ENCODE measurements around the gene STOML3.
"Not testable (repeated sequence)": the region's sequence is repeated elsewhere in the genome, so short reads cannot be mapped to it uniquely, and the experiment has no call there.

STOML3 gene, protein sequence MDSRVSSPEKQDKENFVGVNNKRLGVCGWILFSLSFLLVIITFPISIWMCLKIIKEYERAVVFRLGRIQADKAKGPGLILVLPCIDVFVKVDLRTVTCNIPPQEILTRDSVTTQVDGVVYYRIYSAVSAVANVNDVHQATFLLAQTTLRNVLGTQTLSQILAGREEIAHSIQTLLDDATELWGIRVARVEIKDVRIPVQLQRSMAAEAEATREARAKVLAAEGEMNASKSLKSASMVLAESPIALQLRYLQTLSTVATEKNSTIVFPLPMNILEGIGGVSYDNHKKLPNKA

GRCh38 chr13:38990693-38991092 is at the start of gene STOML3:
TSS of gene STOML3 (minus strand) at chr13:38990831. CDS start at chr13:38990721, 110 bp downstream.
- DNase-seq (ENCODE audit: low spot score): no peak

DNA sequence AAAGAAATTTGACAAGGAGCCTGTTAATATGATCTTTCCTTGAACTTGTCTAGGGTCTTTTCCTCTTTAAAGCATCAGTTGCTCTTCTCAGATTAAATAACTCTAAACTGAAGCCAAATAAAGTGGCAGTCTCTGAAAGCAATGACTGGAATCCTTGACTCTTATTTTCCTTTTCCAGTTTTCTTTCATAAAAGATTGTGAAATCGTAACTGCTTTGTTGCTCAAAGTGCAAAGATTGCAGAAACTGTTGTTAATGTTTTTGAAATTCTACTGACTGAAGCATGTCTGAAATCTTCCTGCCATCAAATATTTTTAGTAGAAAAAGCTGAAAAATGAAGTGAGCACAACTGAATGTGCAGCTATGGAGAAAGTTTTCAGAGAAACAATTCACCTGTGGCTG is 49.6 kb upstream of the STOML3 start:
- DNase-seq (ENCODE audit: low spot score): no peak

DNA sequence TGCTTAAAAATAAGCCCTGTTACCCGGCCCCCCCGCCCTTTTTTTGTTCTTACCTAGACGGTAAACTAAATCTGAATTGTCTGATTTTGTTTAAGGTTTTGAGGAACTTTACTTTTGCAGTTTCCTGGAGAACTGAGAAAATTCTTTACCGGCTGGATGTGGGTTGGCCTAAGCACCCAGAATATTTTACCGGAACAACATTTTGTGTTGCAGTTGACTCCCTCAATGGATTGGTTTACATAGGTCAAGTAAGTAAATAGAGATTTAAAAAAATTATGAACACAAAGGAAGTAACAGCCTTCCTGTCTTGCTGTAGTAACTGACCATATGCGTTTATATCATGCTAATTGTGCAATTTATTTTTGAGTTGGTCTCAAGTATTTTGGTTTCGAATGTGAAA is 48.4 kb upstream of the STOML3 start:
- no peak for DNase-seq (ENCODE audit: low spot score)

GRCh38 chr13:39038569-39039030 is 48.0 kb upstream of the STOML3 start:
- no peak for DNase-seq (ENCODE audit: low spot score)

DNA sequence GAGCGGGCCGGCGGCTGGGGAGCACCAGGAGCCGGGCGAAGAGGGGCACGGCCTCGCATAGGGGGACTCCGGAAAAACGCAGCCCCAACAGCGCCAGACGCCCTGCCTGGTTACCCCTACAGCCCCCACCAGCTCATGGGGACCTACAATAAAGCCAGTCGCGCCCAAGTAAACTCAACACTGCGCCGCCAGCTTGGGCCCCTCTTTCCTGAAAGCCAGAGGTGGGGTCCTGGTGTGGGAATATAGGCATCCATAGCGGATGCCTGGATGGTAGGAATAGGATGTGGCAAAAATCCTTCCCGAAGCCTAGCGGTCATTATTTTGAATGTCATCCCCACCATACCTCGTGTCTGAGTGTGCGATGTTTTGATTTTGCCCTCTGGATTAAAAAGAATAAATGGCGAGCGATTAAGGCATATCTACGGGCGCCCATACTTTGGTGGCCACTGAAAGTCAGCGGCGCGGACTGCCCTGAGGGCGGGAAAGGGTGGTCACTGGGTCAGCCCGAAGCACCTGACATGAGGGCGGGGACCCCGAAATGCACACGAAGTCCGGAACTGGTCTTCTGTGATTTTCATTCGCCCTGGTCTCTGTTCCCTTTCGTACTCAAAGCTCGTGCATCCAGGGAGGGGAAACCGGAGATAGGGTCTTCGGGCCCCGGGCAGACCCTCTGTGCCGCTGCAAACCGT is 47.4 kb upstream of the STOML3 start, which contains the start of the genes NHLRC3 and PROSER1:
Gene NHLRC3 (plus strand): TSS at position 577 of the 689 bp plus-strand sequence. CDS start 184 bp downstream, outside the sequence.
Gene PROSER1 (minus strand): TSS at position 210 of the 689 bp plus-strand sequence. CDS start 847 bp downstream, outside the sequence.
- DNase-seq (ENCODE audit: low spot score): peak; percentile 98

DNA sequence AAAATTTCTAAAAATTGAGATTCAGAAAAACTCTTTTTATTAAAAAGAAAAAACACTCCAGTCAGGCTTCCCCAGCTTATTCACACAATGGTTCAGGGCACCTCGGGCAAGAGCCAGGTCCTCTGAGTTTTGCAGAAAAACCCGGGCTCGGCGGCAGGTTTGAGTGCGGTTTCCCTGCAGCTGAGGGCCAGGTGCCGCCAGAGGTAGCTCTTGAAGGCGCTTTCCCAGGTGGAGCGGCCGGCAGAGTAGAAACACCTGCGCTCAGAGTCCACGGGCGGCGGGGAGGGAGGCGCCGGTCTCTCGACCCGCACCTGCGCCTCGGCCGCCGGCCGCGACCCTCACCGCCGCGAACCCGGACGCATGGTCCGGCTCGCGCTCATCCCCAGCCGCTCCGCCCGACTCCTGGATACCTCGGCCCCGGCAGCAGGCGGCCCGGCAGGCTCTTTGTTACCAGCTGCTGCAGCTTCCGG is 46.8 kb upstream of the STOML3 start:
- no peak for DNase-seq (ENCODE audit: low spot score)

DNA sequence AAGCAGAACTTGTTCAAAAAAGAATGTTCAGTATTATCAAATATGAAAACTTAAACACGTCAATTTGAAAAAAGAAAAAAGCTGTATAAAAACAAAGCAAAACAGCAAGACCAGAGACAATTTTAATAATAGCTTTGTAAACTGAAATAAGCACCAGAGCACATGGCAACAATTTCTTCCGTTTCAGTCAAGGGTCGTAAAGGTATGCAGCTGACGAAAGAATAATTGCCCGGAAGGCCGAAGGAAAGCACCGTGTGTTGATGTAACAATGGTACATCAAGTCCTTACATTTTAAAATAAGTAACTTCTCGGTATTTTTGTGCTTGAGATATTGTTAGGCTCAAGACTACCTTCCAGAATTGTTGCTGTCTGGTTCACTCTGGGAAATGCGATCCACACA is 45.6 kb upstream of the STOML3 start:
- no peak for DNase-seq (ENCODE audit: low spot score)

DNA sequence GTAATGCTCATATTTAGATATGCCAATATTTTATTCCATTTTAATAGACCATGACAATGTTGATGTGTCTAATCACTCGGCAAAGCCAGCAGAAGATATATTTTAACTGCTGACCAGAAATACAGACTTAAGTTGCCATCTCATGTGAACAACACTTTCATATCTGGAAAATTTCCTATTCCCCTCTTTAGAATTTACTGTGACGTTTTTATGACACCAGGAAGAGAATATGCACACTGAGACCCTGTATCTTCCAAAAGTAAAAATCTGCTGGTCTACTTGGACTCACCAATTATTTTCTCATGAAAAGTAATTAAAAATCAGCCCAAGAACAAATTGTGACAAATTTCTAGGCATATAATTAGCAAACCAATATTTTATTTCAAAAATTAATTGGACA is 45.2 kb upstream of the STOML3 start:
- no peak for DNase-seq (ENCODE audit: low spot score)

GRCh38 chr13:39035204-39035603 is 44.6 kb upstream of the STOML3 start:
- no peak for DNase-seq (ENCODE audit: low spot score)

GRCh38 chr13:39034085-39034484 is 43.5 kb upstream of the STOML3 start:
- DNase-seq (ENCODE audit: low spot score): no peak

GRCh38 chr13:39032150-39032549 is 41.5 kb upstream of the STOML3 start:
- DNase-seq (ENCODE audit: low spot score): no peak

- DNase-seq (ENCODE audit: low spot score): no peak
Observed at GRCh38 chr13:39025433-39025839, 34.8 kb upstream of the STOML3 start.

DNA sequence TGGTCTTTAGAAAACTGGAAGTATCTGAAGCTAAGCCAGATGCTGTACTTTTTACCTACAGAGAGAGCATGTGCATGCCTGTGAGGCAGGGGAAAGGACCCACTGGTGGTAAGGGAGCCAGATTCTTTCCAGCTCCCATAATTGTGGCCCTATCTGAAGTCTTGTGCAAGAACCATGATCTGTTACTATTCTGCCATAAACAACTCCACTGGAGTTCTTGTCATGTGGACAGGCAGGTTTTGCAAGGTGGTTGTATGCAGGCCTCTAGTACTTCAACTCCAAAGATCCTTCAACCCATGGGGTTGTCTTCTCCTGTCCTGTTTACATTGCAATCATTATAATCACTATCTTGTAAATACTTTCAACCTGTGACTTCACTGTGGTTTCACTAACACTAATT is 33.1 kb upstream of the STOML3 start:
- no peak for DNase-seq (ENCODE audit: low spot score)

- no peak for DNase-seq (ENCODE audit: low spot score)
Observed at GRCh38 chr13:39023316-39023715, 32.7 kb upstream of the STOML3 start.

- no peak for DNase-seq (ENCODE audit: low spot score)
Observed at GRCh38 chr13:39020853-39021462, 30.3 kb upstream of the STOML3 start.

GRCh38 chr13:39016787-39017186 is 26.2 kb upstream of the STOML3 start:
- DNase-seq (ENCODE audit: low spot score): peak; percentile 37

- no peak for DNase-seq (ENCODE audit: low spot score)
Observed at GRCh38 chr13:39016087-39016486, 25.5 kb upstream of the STOML3 start.

DNA sequence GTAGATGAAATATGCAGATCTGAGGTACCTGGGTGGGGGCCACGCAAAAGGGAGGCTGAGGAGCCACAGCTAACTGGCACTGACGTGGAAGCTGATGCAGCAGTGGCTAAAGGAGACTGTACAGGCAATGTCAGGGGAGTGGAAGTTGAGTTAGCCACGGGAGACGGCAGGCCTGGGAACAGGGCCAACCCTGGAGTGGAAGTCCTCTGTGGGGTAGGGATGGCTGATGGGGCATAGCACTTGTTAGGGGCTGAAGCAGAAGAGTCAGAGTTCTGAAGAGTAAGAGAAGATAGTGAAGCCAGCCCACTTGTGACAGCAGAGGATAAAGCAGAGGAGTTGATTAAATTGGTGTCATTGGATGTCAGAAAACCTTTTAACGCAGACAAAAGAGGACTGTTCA is 22.8 kb upstream of the STOML3 start:
- no peak for DNase-seq (ENCODE audit: low spot score)

DNA sequence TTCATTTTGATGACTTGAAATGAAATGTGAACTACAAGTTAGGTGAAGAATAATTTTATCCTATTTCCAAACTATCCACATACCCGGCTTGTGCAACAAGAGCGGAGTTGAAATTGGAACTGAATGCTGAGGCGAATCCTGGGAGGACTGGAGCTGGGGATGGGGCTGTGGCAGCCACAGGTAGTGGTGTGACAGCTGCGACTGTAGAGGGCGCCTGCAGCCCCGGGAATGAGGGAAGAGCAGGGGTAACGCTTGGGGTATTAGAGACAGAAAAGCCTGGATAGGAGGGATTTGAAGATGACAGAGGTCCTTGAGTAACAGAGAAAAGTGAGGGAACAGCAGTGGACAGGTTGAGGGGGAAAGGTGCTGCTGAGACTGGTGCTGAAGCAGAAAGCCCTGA is 22.0 kb upstream of the STOML3 start:
- DNase-seq (ENCODE audit: low spot score): no peak

DNA sequence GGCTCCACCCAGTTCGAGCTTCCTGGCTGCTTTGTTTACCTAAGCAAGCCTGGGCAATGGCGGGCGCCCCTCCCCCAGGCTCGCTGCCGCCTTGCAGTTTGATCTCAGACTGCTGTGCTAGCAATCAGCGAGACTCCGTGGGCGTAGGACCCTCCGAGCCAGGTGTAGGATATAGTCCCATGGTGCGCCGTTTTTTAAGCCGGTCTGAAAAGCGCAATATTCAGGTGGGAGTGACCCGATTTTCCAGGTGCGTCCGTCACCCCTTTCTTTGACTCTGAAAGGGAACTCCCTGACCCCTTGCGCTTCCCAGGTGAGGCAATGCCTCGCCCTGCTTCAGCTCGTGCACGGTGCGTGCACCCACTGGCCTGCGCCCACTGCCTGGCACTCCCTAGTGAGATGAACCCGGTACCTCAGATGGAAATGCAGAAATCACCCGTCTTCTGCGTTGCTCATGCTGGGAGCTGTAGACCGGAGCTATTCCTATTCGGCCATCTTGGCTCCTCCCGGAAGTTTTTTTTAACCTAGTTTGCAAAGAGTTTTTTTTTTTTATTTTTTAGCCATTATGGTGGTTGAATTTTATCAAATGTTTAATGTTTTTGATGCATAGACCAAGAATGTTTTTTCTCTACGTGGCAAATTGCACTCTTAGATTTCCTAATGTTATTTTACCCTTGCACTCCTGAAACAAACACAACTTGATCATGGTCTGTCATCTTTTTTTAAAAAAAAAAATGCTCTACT is 15.9 kb upstream of the STOML3 start:
- DNase-seq (ENCODE audit: low spot score): not testable (repeated sequence)

GRCh38 chr13:38998739-38999138 is 8.1 kb upstream of the STOML3 start:
- DNase-seq (ENCODE audit: low spot score): no peak

DNA sequence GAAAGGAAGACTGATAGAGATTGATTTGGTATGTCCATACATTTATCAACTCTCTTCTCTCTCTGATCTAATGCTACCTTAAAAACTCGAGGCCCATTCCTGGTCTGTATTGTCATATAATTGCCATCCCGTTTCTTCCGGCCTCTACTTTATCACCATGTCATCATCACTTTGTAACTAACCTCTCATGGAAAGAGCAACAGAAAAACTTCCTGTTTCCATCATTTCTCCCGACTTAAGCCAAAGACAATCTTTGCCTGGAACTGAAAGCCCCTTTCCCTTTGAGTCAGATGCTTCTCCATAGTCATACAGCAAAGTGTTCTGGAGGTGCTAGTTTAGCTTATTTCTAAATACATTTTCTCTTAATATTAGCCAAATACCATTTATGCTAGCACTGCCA is 2.8 kb upstream of the STOML3 start:
- no peak for DNase-seq (ENCODE audit: low spot score)
